GM18861 (cell line): ENCODE results near the gene VASN.

Experiments used
- ATAC-seq: cut with Tn5 transposase; IDR thresholded peaks from one replicate; pipeline ENCODE4 v1.9.1; 2021; ENCODE audit not compliant: unreplicated experiment

The VASN gene

DNA sequence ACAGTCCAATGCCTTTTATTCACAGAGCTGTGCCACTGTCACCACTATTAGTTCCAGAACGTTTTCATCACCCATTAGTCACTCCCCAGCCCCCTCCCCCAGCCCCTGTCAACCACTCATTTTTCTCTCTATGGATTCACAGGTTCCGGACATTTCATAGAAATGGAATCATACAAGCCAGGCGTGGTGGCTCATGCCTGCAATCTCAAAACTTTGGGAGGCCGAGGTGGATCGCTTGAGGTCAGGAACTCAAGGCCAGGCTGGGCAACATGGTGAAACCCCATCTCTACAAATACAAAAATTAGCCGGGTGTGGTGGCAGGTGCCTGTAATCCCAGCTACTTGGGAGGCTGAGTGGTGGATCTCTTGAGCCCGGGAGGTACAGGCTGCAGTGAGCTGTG is 19.8 kb upstream of the VASN start:
- no peak for ATAC-seq

DNA sequence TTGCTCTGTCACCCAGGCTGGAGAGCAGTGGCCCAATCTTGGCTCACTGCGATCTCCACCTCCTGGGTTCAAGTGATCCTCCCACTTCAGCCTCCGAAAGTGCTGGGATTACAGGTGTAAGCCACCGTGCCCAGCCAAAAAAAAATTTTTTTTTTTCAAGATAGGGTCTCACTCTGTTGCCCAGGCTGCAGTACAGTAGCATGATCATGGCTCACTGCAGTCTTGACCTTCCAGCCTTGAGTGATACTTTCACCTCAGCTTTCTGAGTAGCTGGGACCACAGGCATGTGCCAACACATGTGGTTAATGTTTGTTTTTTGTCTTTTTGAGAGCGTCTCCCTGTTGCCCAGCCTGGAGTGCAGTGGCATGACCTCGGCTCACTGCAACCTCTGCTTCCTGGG is 18.8 kb upstream of the VASN start:
- no peak for ATAC-seq

DNA sequence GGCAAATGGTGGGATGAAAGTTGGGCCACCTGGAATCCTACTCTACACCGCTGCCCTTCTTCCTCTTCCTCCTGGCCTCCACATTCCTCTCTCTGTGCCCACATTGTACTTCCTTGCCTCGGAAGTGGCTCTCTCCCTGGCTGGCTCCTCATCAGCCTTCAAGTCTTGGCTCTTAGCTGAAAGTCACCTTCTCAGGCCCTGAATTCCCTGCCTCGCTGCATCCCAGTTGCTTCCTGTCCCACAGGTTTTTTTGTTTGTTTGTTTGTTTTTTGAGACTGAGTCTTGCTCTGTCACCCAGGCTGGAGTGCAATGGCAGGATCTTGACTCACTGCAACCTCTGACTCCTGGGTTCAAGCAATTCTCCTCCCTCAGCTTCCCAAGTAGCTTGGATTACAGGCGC is 18.0 kb upstream of the VASN start:
- ATAC-seq, result no peak

DNA sequence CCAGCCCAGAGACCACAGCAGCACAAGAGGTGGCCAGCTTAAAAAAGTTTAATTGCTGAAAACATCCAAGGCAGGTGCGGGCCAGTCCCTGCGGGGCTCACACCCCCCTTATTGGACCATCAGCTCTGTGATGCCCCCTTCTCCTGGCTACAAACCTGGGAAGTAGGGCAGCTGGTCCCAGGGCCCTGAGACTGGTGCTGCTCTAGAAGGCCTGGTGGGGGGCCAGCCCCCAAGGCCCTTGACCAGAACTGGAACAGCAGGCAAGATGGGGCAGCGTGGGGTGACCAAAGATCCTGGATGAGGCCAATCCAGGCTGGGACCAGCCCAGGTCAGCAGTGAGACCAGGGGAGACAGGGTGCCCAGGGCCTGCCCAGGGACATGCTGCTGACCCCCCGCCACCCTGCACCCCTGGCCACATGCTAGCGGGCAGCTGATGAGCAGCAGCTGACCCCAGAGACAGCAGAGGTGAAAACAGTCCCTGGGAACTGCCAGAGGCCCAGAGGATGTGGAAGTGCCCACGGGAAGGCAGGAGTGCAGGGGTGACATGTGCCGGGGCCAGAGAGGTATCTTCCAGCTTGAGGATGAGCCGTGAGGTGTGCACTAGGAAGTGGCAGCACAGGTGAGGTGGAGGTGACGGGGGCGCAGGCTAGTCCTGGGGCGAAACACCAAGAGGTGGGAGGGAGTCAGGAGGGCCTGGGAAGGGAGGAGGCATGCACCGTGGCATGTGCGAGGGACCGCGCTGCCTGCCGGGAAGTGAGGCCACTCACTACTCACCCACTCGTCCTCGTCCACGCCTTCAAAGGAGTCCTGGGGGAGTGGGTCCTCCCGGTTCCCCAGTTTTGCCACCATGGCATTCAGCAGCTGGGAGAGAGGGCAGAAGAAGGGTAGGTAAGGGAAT is 16.9 kb upstream of the VASN start:
- ATAC-seq, result no peak

DNA sequence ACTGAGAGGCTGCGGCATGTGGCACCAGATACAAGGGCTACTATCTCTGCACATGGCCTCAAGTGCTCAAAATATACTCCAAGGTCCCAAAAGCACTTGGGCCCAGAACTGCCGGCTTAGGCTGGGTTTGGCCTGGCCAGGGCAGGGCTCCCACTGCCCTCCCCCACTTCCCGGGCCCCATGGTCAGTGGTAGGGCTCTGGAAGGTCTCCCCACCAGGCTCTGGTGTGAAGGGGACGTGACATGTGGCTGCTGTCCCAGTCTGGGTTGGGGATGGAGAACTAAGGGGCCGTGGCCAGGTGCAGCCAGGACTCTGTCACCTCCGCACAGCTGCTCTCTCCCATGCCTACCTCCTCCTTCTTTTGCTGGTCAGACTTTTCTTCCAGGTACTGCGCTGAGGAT is 14.8 kb upstream of the VASN start:
- no peak for ATAC-seq

DNA sequence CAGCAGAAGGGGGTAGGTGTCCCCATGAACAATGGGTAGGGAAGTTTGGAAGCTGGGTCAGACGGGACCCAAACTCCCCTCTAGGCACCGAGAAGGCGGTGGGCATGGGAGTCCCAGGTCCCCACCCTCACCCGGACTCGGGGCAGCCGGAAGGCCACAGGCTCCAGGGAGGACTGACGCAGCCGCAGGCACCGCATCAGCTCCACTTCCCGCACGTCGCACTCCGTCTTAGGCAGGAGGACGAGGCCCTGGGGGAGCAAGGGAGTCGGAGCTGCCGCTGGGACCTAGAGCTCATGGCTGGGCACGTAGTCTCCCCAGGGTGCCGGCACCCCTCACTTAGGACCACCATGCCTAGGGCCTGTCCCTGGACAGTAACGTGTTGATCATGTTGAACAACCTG is 13.4 kb upstream of the VASN start:
- no peak for ATAC-seq

DNA sequence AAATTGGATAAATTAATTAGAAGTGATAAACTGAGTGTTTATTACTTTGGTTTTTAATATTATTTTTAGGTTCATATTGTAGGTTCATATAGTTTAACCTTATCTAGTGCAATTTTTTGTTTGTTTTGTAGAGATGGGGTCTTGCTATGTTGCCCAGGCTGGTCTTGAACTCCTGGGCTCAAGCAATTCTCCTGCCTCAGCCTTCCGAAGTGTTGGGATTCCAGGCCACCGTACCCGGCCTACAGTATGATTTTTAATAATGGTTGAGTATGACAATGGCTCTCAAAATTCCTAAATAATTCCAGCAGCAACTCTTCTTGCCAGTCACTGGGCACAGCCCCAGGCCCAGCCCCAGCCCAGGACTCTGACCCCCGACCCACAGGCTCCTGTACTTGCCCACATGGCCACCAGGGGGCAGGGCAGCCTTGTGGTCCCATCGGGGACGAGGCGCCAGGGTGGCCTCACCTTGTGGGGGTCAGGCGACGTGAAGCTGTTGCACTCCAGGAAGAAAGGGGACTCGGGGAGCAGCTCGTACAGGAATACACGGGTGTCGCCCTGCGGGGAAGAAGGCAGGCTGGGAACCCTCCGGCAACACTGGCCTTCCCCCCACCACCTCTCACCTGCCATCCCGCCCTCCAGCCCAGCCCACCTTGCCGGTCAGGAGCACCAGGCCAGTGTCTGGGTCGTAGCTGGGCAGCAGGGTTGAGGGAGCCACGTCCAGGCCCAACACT is 12.7 kb upstream of the VASN start:
- no peak for ATAC-seq

DNA sequence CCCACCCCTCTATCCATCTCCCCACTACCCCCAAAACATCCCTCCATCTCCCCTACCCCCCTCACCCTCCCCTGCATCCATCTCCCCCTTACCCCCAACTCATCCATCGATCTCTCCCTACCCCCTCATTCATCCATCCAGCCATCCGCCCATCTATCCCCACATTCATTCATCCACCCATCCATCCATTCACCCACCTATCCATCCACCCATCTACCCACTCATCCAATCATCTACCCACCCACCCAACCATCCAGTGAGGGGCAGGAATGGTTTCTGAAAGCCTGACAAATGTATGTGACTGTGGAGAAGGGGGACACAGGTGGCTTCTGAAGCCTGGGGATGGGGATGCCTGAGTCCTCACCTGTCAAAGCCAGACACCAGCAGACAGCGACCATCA is 11.7 kb upstream of the VASN start:
- ATAC-seq, result no peak

DNA sequence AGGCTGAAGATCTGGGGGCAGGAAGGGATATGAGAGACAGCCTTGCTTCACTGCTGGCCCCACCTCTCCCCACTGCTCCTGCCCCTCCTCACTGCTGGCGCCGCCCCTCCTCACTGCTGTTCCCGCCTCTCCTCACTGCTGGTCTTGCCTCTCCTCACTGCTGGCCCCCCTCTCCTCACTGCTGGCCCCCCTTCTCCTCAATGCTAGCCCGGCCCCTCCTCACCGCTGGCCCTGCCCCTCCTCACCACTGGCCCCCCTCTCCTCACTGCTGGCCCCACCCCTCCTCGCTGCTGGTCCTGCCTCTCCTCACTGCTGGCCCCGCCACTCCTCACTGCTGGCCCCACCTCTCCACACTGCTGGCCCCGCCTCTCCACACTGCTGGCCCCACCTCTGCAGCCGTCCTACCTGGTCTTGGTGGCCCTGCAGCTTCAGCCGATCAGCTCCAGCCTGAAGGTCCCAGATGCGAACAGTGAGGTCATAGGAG is 11.1 kb upstream of the VASN start:
- ATAC-seq, result no peak

DNA sequence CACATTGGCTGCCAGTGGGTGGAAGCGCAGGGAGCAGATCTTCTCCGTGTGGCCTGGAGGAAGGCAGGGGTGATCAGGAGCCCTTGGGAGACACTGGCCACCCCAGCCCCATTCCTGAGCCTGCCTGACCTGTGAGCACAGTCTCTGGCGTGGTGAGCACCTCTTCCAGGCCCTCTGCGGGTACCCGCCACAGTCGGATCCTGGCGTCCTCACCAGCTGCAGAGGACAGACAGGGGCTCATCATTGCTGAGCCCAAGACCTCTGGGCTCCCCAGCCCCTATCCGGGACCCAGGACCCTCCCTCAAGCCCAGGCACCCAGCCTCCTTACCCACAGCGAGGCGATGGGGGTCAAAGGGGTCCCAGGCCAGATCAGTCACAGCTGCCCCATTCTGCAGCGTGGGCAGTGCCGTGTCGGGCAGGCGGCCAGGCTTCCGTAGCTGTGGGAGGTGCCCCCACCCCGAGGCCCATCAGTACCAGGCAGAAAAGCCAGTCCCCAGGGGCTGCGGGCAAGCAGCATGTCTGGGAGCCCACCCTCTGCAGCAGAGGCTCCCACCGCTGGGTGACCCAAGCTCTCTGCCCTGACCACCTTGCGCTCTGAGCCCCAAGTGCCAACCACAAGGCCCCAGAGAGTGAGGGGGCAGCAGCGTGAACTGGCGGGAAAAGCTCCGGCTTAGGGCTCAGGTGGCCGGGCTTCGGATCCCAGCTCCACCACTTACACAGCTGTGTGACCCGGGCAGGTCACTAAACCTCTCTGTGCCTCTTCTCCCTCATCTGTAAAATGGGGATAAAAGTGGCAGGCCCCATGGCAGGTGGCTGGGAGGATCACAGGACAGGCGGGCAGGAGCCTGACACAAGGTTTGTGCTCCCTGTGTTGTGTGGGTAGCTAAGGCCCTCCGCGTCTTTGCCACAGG is 10.4 kb upstream of the VASN start:
- no peak for ATAC-seq

DNA sequence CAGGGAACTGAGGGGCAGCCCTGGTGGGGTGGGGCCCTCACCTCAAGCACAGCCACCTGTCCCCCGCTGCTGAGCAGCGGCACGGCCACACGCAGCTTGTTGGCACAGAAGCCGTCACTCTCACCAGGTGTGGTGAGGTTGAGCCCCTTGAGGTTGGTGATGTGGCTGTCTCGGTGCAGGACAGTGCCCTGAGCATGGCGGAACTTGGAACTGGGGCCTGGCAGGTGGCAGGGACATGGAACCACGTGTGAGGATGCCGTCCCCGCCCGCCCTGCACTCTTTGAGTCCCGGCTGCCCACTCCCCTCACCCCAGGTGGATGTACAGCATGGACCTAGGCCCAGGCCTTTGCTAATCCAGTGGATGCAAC is 9.7 kb upstream of the VASN start:
- ATAC-seq, result no peak

DNA sequence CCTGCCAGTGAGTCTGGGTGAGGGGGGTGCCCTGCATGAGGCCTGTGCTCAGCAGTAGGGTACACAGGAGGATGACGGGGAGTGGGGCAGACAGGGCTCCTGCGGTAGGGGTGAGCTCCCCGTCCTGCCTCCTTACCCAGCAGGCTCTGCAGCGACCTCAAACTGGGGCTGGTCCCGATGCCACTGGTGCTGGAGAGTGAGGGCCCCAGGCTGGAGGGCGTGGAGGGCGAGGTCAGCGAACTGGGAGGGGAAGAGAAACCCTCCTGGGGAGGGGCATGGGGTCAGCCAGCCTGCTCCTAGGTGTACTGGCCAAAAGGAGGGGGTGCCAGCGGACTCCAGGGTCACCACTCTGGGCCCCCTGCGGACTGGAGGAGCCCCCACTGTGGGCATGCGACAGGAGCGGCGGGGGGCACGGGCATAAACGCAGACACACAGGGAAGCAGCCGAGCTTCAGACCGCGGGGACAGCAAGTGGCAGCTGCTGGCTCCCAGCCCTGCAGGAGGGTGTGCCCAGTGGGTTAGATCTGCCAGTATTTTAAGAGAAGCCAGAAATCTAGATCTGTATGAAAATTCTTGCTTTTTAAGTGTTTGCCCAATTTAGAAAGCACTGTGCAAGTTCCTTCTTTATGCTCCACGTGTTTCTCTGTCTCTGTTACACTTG is 9.0 kb upstream of the VASN start:
- no peak for ATAC-seq

DNA sequence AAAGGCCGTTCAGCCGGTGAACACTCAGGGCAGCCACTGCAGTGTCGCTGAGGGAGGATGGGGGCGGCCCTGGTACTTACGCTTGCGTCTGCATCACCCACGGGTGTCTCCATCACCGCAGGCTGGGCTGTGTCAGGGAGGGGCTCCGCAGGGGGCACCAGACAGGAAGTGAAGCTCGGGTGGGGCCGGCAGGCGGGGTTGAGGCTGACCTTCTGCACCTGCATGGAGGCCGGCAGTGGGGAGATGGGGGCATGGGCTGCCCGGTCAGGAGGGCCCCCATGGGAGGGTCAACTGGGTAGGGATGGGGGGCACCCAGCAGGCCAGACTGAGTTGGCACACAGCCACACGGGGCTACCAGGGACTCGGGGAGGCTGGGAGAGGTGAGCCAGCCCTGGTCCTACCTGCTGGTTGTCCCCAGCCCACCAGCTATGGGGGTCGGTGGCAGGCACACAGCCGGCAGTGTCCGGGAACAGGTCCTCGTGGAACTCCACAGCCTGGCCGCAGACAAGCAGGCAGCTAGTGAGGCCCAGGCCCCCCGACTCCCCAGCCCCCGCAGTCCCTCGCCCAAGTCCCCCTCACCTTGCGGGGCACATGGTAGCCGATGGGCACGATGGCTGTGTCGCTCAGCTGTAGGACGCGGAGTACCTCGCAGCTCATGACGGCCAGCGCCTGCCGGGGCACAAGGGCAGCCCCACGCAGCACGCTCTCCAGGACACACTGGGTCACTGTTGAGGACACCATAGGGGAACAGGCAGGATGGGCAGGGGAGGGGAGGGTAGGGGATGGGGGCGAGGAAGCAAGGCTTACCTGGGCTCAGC is 7.2 kb upstream of the VASN start:
- ATAC-seq, result no peak

DNA sequence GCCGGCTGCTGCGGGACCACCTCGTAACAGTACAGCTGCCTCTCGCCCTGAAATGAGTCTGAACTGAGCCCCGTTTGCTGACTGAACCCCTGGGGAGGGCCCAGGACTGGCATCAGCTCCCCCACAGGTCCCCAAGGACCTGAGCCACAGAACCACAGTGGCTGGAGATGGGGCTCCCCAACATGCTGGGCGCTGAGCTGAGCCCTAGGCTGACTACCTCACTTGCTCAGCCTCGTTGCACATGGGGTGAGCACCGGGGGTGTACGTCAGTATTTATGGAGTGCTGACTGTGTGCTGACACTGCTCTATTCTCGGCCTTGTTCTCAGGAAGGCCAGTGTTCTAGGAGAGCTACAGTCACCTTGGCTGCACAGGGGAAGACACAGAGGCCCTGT is 6.6 kb upstream of the VASN start:
- ATAC-seq, result peak; percentile 91

DNA sequence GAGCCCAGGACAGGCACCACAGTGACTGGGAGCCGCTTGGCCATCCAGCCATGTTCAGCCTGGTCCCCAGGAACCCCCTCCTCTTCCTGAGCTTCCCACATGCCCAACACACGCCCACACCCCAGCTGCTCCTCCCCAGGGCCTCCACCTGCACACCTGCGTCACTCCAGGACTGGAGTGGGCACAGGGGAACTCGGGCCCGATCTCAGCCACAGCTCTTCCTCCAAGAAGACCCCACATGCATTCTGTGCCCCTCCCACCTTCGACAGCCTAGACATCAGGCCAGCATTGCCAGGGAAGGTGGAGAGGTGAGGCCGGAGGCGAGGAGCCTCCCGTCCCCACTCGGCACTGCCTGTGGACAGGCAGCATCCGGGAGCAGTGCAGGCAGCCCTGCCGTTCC is 6.0 kb upstream of the VASN start:
- no peak for ATAC-seq

DNA sequence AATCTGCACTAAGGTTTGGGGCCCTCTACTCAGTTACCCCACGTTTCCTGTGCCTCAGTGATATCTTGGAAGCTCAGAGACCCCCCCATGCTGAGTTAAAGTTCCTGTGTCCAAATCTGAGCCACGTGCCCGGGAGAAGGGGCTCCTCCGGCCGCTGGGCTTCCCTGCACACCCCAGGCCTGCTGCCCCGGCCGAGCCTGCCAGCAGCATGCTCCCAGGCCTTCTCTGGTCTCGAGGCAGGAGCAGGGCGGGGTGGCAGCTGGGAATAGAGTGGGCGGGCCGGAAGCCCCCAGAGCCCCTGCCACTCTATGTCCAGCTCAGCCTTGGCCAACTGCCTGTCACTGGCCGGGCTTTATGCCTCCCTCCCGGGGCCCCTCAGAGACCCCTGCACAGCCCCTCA is 5.6 kb upstream of the VASN start:
- ATAC-seq, result no peak

DNA sequence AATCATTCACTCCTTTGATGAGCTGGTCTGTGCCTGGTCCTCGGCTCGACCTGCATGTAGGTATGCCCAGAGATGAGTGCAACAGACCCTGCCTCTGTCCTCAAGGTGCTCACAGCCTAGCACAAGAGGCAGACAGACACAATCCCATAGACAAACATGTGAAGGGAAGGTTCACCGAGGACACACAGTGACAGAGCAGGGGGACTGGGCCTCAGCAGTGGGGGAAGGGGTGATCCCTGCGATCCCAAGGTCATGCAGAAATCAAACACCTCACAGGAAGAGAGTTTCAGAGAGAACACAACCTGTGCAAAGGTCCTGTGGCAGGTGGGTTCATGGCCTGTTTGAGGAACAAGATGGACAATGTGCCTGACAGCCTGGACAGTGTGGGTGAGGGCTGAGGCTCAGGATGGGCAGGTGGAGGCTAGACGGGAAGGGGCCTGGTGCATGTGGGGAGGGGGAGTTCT is 4.2 kb upstream of the VASN start:
- no peak for ATAC-seq

DNA sequence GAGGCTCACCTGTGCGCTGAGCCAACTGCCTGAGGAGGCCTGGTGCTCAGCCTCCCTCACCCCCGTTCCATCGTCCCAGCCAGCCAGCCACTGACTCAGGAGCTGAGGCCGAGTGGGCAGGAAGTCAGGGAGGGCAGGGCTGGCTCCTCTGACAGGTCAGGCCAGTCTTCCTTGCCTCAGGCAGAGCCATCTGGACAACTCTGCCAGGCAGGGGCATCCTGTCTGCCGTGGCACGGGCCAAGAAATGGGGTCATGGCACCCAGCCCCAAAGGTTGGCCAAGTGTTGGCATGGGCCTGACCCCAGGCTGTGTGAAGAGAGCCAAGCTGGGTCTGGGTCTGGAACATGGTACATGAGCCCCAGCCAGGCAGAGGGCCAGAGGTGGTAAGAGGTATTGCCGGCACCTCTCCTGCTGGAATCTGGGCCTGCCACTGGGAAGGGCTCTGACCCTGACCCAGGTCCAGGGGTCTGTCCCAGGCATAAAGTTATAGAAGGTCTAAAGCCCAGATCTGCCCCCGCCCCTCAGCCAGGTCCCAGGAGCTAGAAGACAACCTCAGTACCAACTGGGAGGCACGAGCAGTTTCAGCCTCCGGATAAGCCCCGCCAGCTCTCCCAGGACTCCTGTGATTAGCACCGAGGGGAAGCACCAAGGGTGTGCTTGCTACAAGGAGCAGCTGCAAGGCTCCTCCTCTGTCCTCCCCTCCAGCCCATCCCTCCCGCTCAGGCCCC is 2.5 kb upstream of the VASN start:
- ATAC-seq, result no peak

DNA sequence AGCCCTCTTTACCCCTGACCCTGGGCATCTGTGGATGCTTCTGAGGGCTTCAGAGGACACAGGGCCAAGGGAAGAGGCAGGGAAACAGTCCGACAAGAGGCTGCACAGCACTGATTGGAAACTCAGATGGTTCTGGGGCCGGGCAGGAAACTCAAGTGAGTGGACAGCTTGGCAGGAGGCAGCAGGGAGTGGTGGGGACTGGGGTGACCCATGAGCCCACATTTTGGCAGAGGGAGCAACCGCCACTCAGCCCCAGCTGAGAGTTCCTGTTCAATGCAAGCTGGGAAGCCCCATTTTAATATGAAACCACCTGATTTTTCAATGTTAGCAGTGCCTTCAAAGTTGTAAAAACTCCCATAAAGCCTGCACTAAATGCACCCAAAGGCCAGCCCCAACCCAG is 1.5 kb upstream of the VASN start:
- ATAC-seq, result no peak
